T-helper 2 cell treated with Interferon-gamma antibody and Interleukin-4, amounts not matched to agents 5 μg/mL and 100 μg/mL, for 36 hours (primary cell): ENCODE data around the gene PRSS2.
"Not testable (repeated sequence)": the region's sequence is repeated elsewhere in the genome, so short reads cannot be mapped to it uniquely, and the experiment has no call there.

Source experiments
- DNase-seq: peaks from one replicate; pipeline ENCODE4 v3.0.0; 2021; ENCODE audit warnings: low spot score
- H3K27ac Mint-ChIP-seq: one replicate; pipeline ENCODE4 v1.8.0; 2021; ENCODE audit warnings: mild to moderate bottlenecking, mixed read lengths
- H3K27me3 Mint-ChIP-seq: one replicate; pipeline ENCODE4 v1.8.0; 2021; ENCODE audit warnings: low read depth, mixed read lengths
- H3K36me3 Mint-ChIP-seq: one replicate; pipeline ENCODE4 v1.8.0; 2021; ENCODE audit warnings: low read depth, mixed read lengths
- H3K4me1 Mint-ChIP-seq: one replicate; pipeline ENCODE4 v1.8.0; 2021; ENCODE audit warnings: low read depth, mixed read lengths
- H3K4me3 Mint-ChIP-seq: one replicate; pipeline ENCODE4 v1.8.0; 2022; ENCODE audit warnings: mild to moderate bottlenecking, moderate library complexity, mixed read lengths
- H3K9me3 Mint-ChIP-seq: one replicate; pipeline ENCODE4 v1.8.0; 2021; ENCODE audit warnings: mixed read lengths

PRSS2 gene

DNA sequence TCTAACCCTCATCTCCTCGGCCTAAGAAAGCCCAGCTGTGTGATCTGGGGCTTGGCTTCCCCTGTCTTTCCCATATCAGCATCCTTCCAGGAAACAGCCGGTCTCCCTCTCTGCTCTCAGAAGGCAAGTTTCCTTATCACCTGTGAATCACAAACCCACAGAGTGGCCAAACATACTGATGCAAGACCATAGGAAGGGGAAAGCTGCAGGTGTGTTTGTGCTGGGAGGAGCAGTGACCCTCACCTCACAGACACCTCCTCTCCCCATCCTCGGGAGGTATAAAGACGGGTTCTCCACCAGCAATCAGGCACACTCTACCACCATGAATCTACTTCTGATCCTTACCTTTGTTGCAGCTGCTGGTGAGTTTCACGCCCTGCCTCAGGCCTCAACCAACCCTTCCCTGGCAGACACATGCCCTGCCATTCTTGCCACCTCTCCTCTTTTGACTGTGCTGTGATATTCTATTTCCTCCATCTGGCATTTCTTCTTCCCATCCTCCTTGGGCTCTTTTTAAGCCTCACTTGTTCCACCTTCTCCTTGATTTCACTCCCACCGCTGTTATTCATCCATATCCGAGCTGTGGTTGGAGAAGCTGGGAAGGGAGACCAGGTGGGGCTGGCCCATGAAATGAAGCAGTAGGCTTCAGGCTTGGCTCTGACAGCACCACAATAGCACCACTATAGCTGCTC lies at the start of gene PRSS2:
PRSS2 (plus strand) TSS at position 310 of the 692 bp plus-strand sequence; CDS start at position 323, 13 bp downstream.
- Mint-ChIP-seq H3K27ac (no peak within 1 kb of the TSS), H3K4me1 (peaks cover 9% of the 10 kb centered on the region), H3K9me3 (no peaks in the 10 kb centered on the region), H3K4me3 (no peak within 1 kb of the TSS), H3K36me3 (no peaks in the 10 kb centered on the region), H3K27me3 (peaks cover 10% of the 10 kb centered on the region)
- DNase-seq = no peak

GRCh38 chr7:142720986-142721385 lies 49.8 kb upstream of the PRSS2 start:
- DNase-seq = no peak
- Mint-ChIP-seq H3K27me3 (no peaks in the 10 kb centered on the region), H3K36me3 (peaks cover 1% of the 10 kb centered on the region), H3K9me3 (no peaks in the 10 kb centered on the region), H3K4me1 (peaks cover 25% of the 10 kb centered on the region), H3K4me3 (peak overlapping the region; percentile 43), H3K27ac (no peak overlapping the region)

DNA sequence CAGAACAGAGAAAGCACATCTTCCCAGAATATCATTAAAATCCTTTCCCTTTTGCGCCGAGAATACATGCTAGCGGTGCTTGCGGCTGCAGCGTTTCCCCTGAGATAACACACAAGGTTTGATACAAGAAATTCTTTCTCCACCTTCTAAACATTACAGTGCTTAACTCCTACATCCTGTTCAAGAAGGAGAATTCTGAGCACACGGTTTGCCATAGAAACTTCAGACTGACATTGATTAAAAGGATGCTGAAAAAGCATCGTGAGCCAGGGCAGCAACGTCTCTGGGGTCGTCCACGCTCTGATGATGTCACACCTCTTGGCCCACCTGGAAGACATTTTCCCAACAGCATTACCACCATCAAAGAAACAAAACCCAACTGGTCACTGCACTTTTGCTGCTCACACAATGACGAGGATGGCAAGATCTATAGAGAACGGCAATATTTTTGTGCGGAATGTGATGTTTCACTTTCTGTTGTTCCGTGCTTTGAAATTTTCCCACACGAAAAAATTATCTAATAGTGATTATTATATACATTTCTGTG lies 48.4 kb upstream of the PRSS2 start:
- no peak for DNase-seq
- H3K27ac Mint-ChIP-seq = peak overlapping the region; percentile 54
- H3K4me1 Mint-ChIP-seq = peaks cover 13% of the 10 kb centered on the region
- no peaks in the 10 kb centered on the region for H3K27me3 Mint-ChIP-seq
- H3K9me3 Mint-ChIP-seq = no peaks in the 10 kb centered on the region
- H3K4me3 Mint-ChIP-seq = peak overlapping the region; percentile 69
- H3K36me3 Mint-ChIP-seq = no peaks in the 10 kb centered on the region

GRCh38 chr7:142733271-142733670 lies 37.5 kb upstream of the PRSS2 start:
- H3K27me3 Mint-ChIP-seq = peaks cover 3% of the 10 kb centered on the region
- no peak overlapping the region for H3K4me3 Mint-ChIP-seq
- no peaks in the 10 kb centered on the region for H3K4me1 Mint-ChIP-seq
- H3K9me3 Mint-ChIP-seq = no peaks in the 10 kb centered on the region
- H3K27ac Mint-ChIP-seq = no peak overlapping the region
- no peaks in the 10 kb centered on the region for H3K36me3 Mint-ChIP-seq
- no peak for DNase-seq

- no peak overlapping the region for H3K27ac Mint-ChIP-seq
These were observed 30.8 kb upstream of the PRSS2 start for GRCh38 chr7:142739923-142740492.

GRCh38 chr7:142740786-142741185 lies 30.0 kb upstream of the PRSS2 start:
- Mint-ChIP-seq H3K27ac (no peak overlapping the region), H3K4me3 (no peak overlapping the region), H3K4me1 (peaks cover 8% of the 10 kb centered on the region), H3K27me3 (no peaks in the 10 kb centered on the region), H3K36me3 (no peaks in the 10 kb centered on the region), H3K9me3 (no peaks in the 10 kb centered on the region)
- DNase-seq = no peak

More at GRCh38 chr7:142739923-142740492, 30.8 kb upstream of the PRSS2 start:
- Mint-ChIP-seq H3K9me3 (no peaks in the 10 kb centered on the region), H3K27me3 (no peaks in the 10 kb centered on the region), H3K36me3 (no peaks in the 10 kb centered on the region), H3K4me1 (peaks cover 8% of the 10 kb centered on the region), H3K4me3 (peak overlapping the region; percentile 32)
- no peak for DNase-seq

GRCh38 chr7:142741932-142742331 lies 28.8 kb upstream of the PRSS2 start:
- not testable (repeated sequence) for H3K4me1 Mint-ChIP-seq, H3K27ac Mint-ChIP-seq, H3K9me3 Mint-ChIP-seq, H3K36me3 Mint-ChIP-seq, H3K4me3 Mint-ChIP-seq, DNase-seq, H3K27me3 Mint-ChIP-seq

GRCh38 chr7:142745091-142745635 lies 25.6 kb upstream of the PRSS2 start:
- Mint-ChIP-seq H3K27me3 (peaks cover 4% of the 10 kb centered on the region), H3K27ac (no peak overlapping the region), H3K4me1 (peaks cover under 1% of the 10 kb centered on the region), H3K4me3 (no peak overlapping the region), H3K36me3 (no peaks in the 10 kb centered on the region), H3K9me3 (no peaks in the 10 kb centered on the region)
- no peak for DNase-seq

- no peaks in the 10 kb centered on the region for H3K36me3 Mint-ChIP-seq
- DNase-seq = no peak
- no peak overlapping the region for H3K27ac Mint-ChIP-seq
- peaks cover 5% of the 10 kb centered on the region for H3K27me3 Mint-ChIP-seq
- no peaks in the 10 kb centered on the region for H3K4me1 Mint-ChIP-seq
- no peaks in the 10 kb centered on the region for H3K9me3 Mint-ChIP-seq
- no peak overlapping the region for H3K4me3 Mint-ChIP-seq
These were observed 25.0 kb upstream of the PRSS2 start for GRCh38 chr7:142745745-142746144.

- H3K27me3 Mint-ChIP-seq = peaks cover 6% of the 10 kb centered on the region
- H3K4me1 Mint-ChIP-seq = no peaks in the 10 kb centered on the region
- no peaks in the 10 kb centered on the region for H3K36me3 Mint-ChIP-seq
- no peak for DNase-seq
- H3K27ac Mint-ChIP-seq = no peak overlapping the region
- no peak overlapping the region for H3K4me3 Mint-ChIP-seq
- no peaks in the 10 kb centered on the region for H3K9me3 Mint-ChIP-seq
These were observed 24.5 kb upstream of the PRSS2 start for GRCh38 chr7:142746264-142746663.

- not testable (repeated sequence) for H3K27ac Mint-ChIP-seq, H3K27me3 Mint-ChIP-seq, H3K4me3 Mint-ChIP-seq, H3K36me3 Mint-ChIP-seq, H3K4me1 Mint-ChIP-seq, H3K9me3 Mint-ChIP-seq, DNase-seq
These were observed 22.4 kb upstream of the PRSS2 start for GRCh38 chr7:142748410-142748809.

- Mint-ChIP-seq H3K36me3 (no peaks in the 10 kb centered on the region), H3K4me3 (no peak within 1 kb of the TSS), H3K27me3 (peaks cover 9% of the 10 kb centered on the region), H3K4me1 (no peaks in the 10 kb centered on the region), H3K9me3 (no peaks in the 10 kb centered on the region), H3K27ac (no peak within 1 kb of the TSS)
- no peak for DNase-seq
These were observed 21.4 kb upstream of the PRSS2 start, which contains the start of gene PRSS1 for GRCh38 chr7:142749218-142749993. Gene PRSS1 (plus strand): TSS chr7:142749472. CDS start chr7:142749485, 13 bp downstream.

DNA sequence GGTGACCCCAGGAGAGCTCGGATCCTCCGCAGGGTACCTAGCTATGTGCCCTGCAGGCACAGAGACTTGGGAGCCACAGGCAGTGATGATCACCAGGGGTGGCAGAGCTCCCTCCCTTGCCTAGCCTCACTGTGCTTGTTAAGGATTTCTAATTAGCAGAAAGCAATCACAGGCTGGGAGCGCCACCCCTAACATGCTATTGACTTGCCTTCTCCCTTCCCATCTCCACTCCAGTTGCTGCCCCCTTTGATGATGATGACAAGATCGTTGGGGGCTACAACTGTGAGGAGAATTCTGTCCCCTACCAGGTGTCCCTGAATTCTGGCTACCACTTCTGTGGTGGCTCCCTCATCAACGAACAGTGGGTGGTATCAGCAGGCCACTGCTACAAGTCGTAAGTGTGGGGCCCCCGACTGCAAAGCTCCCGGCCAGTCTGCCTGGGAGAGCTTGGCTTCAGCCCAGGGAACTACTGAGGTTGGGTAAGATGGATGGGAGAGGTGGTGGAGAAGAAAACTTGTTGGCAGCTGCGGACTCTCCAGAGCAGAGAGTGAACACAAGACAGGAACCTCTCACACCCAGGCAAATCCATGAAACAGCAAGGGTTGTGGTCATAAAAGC lies 20.3 kb upstream of the PRSS2 start:
- H3K4me3 Mint-ChIP-seq = no peak overlapping the region
- DNase-seq = no peak
- H3K27ac Mint-ChIP-seq = no peak overlapping the region
- no peaks in the 10 kb centered on the region for H3K36me3 Mint-ChIP-seq
- no peaks in the 10 kb centered on the region for H3K4me1 Mint-ChIP-seq
- peaks cover 9% of the 10 kb centered on the region for H3K27me3 Mint-ChIP-seq
- no peaks in the 10 kb centered on the region for H3K9me3 Mint-ChIP-seq
